Measurements from ENCODE around the gene ZNF581. TPM values are rescaled to one million over a fixed set of nuclear protein-coding genes. Genes with fewer than 3 reads are reported as not detected.

Gene ZNF581
- total RNA-seq, 4 donors from 2014 or later: 5.7 to 19.4 (median 8.8) TPM

DNA sequence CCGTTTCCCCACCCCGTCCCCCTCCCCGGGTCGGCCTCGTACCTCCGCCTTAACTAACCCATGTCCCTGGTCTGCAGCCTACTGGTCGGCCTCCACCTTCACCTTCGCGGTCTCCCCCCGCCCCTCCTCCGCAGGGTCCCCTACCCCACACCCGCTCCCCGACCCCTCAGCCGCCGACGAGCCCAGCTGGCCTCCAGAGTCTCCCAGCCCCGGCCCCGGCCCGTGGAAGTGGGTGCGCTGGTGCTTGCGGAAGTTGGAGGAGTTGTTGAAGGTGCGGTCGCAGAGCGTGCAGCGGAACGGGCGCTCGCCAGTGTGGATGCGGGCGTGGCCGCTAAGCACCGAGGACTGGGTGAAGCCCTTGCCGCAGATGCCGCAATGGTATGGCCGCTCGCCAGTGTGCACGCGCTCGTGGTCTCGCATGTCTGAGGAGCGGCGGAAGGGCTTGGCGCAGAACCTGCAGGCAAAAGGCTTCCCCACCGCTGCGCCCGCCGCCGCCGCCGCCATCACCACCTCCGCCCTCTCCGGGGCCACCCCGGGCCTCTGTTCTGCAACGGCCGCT lies 21.7 kb upstream of the ZNF581 start:
- H3K4me1 ChIP-seq: peaks cover 4 to 22% (median 6%) of the 10 kb centered on the region in 4 donors
- no peak for DNase-seq (ENCODE audit: low spot score in 2 of 2)
- H3K9me3 ChIP-seq: no peaks in the 10 kb centered on the region
- no peak overlapping the region for H3K4me3 ChIP-seq
- WGBS, 2 donors: 94 to 95% methylated on average over 38 to 55 of the region's 55 CpGs
- no peak overlapping the region for H3K27ac ChIP-seq
- peaks cover 0 to 44% (median 4%) of the 10 kb centered on the region in 3 donors for H3K36me3 ChIP-seq
- TF ChIP-seq POLR2A (IDR thresholded peaks at IDR 0.05) (no peak), EP300 (IDR thresholded peaks at IDR 0.05) (no peak)
- TF ChIP-seq, protein P1, sequence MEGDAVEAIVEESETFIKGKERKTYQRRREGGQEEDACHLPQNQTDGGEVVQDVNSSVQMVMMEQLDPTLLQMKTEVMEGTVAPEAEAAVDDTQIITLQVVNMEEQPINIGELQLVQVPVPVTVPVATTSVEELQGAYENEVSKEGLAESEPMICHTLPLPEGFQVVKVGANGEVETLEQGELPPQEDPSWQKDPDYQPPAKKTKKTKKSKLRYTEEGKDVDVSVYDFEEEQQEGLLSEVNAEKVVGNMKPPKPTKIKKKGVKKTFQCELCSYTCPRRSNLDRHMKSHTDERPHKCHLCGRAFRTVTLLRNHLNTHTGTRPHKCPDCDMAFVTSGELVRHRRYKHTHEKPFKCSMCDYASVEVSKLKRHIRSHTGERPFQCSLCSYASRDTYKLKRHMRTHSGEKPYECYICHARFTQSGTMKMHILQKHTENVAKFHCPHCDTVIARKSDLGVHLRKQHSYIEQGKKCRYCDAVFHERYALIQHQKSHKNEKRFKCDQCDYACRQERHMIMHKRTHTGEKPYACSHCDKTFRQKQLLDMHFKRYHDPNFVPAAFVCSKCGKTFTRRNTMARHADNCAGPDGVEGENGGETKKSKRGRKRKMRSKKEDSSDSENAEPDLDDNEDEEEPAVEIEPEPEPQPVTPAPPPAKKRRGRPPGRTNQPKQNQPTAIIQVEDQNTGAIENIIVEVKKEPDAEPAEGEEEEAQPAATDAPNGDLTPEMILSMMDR (IDR thresholded peaks at IDR 0.05): no peak
- H3K27me3 ChIP-seq: no peaks in the 10 kb centered on the region

DNA sequence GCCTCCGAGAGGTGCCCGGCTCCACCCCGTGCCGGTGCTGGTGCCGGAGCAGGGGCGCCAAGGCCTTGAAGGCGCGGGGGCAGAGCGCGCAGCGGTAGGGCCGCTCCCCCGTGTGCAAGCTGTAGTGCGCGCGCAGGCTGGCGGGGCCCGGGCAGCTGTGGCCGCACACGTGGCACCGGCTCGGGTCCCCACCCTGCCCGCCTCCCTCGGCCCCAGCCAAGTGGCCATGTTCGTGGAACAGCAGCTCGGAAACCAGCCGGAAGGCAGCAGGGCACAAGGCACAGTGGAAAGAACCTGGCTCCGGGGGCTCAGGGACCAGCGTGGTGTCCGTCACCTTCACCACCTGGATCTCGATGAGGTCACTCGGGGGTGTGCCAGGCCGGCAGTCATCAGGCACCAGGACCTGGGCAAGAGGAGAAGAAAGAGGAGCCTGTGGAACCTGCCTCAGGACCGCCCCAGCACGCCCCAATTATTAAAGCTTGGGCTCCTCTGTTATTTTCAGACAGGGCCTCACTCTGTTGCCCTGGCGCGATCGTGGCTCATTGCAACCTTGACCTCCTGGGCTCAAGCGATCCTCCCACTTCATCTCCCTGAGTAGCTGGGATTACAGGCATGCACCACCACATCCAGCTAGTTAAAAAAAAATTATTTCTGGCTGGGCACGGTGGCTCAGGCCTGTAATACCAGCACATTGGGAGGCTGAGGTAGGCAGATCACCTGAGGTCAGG lies 21.0 kb upstream of the ZNF581 start:
- DNase-seq (ENCODE audit: low spot score in 2 of 2): no peak
- Histone ChIP-seq H3K36me3 (peaks cover 0 to 38% (median 4%) of the 10 kb centered on the region in 3 donors), H3K27ac (no peak overlapping the region), H3K27me3 (no peaks in the 10 kb centered on the region), H3K4me1 (peaks cover 4 to 22% (median 6%) of the 10 kb centered on the region in 4 donors), H3K9me3 (no peaks in the 10 kb centered on the region), H3K4me3 (no peak overlapping the region)
- WGBS, 2 donors: 86 to 94% methylated on average over 13 to 36 of the region's 40 CpGs
- TF ChIP-seq POLR2A (IDR thresholded peaks at IDR 0.05) (no peak), EP300 (IDR thresholded peaks at IDR 0.05) (no peak)
- TF ChIP-seq, protein P1 (IDR thresholded peaks at IDR 0.05): no peak

DNA sequence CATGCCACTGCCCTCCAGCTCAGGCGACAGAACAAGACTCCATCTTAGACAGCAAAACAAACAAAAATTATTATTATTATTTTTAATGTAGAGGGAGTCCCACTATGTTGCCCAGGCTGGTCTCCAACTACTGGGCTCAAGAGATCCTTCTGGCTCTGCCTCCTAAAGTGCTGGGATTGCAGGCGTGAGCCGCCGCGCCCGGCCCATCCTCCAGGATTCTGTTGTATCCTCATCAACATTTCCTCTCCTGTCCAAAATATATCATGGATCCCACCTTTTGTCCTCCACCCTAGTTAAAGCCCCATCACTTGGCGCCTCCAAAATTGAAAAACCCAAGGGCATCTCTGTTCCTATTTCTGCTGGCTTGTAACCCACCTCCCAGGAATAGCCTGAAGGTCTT lies 20.3 kb upstream of the ZNF581 start:
- Histone ChIP-seq H3K4me3 (no peak overlapping the region), H3K4me1 (peaks cover 4 to 22% (median 6%) of the 10 kb centered on the region in 4 donors), H3K36me3 (peaks cover 0 to 31% (median 4%) of the 10 kb centered on the region in 3 donors), H3K9me3 (no peaks in the 10 kb centered on the region), H3K27ac (peak overlapping the region in 3 of 4 donors; percentile 90 to 99 (median 96)), H3K27me3 (no peaks in the 10 kb centered on the region)
- WGBS, 2 donors: 94 to 95% methylated on average over 7 of the region's 7 CpGs
- TF ChIP-seq, protein P1 (IDR thresholded peaks at IDR 0.05): no peak
- no peak for TF ChIP-seq POLR2A (IDR thresholded peaks at IDR 0.05)
- no peak for TF ChIP-seq EP300 (IDR thresholded peaks at IDR 0.05)
- DNase-seq (ENCODE audit: low spot score in 2 of 2): no peak

DNA sequence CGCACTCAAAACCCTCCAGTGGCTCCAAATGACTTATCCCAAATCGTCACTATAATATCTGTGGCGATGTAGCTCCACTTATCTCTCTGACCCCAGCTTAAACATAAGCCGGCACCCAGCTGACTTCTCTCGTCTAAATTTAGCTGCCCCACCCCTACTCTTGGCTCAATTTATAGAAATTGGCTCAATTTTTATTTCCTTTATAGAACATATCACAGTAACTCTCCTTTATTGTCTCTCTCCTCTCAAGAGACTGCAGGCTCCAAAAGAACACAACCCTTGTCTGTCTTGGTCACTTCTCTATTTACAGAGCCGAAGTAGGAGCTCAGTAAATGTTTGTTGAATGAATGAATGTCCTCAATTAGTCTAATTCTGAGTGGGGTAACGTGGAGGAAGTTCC lies 19.9 kb upstream of the ZNF581 start:
- Histone ChIP-seq H3K4me3 (peak overlapping the region in 3 of 4 donors; percentile 12 to 71 (median 46)), H3K4me1 (peaks cover 4 to 22% (median 6%) of the 10 kb centered on the region in 4 donors)

More for the DNA sequence above, 19.9 kb upstream of the ZNF581 start:
- peak overlapping the region; percentile 89 to 99 (median 93) for H3K27ac ChIP-seq
- no peak for TF ChIP-seq POLR2A (IDR thresholded peaks at IDR 0.05)
- TF ChIP-seq, protein P1 (IDR thresholded peaks at IDR 0.05): no peak
- no peak for TF ChIP-seq EP300 (IDR thresholded peaks at IDR 0.05)
- H3K9me3 ChIP-seq: no peaks in the 10 kb centered on the region
- WGBS, 2 donors: 54 to 61% methylated on average over 7 of the region's 7 CpGs
- peaks cover 0 to 30% (median 4%) of the 10 kb centered on the region in 3 donors for H3K36me3 ChIP-seq
- no peak for DNase-seq (ENCODE audit: low spot score in 2 of 2)
- H3K27me3 ChIP-seq: no peaks in the 10 kb centered on the region

Data from tibial nerve (tissue), 4 donors.